Mesothelial cell of epicardium (in vitro differentiated cells): ENCODE results near the gene RNU1-1. TPM values are rescaled to one million over a fixed set of nuclear protein-coding genes. Genes with fewer than 3 reads are reported as not detected.
A peak's percentile ranks its signal among the peaks of the same experiment; 100 is the strongest.
"Not testable (repeated sequence)": the region's sequence is repeated elsewhere in the genome, so short reads cannot be mapped to it uniquely, and the experiment has no call there.

Source experiments
- DNase-seq, 2 experiments: peaks; one replicate each; pipeline ENCODE4 v3.0.0; 2021; ENCODE audit warnings: low spot score in 2 of 2; ENCODE audit not compliant: unreplicated experiment in 2 of 2
- H3K27ac Mint-ChIP-seq: 2 replicates; pipeline ENCODE4 v1.8.0; 2021; ENCODE audit warnings: mixed read lengths
- H3K27me3 Mint-ChIP-seq: 2 replicates; pipeline ENCODE4 v1.8.0; 2021; ENCODE audit warnings: low read depth, mixed read lengths
- H3K36me3 Mint-ChIP-seq: 2 replicates; pipeline ENCODE4 v1.8.0; 2021; ENCODE audit warnings: mixed read lengths
- H3K4me1 Mint-ChIP-seq: 2 replicates; pipeline ENCODE4 v1.8.0; 2021; ENCODE audit warnings: mixed read lengths
- H3K4me3 Mint-ChIP-seq: 2 replicates; pipeline ENCODE4 v1.8.0; 2021; ENCODE audit warnings: mild to moderate bottlenecking, moderate library complexity, mixed read lengths
- H3K9me3 Mint-ChIP-seq: 2 replicates; pipeline ENCODE4 v1.8.0; 2021; ENCODE audit warnings: mixed read lengths
- CTCF ChIP-seq: fragments of 200-600 bp; sonication (generic); IDR thresholded peaks from one replicate; pipeline ENCODE4 v1.5.0; 2021; ENCODE audit warnings: antibody characterized with exemption; ENCODE audit not compliant: unreplicated experiment
- total RNA-seq: library from RNA; stranded (reverse); gene quantifications from 3 replicates; pipeline ENCODE4 v1.2.1, GENCODE V29; 2021

RNU1-1 gene
- total RNA-seq, 1 donor from 2014 or later = 3,945 TPM

GRCh38 chr1:16516694-16517410 lies 2.8 kb upstream of the RNU1-1 start:
- Mint-ChIP-seq H3K27me3 (peaks cover 43% of the 10 kb centered on the region), H3K4me1 (peaks cover 21% of the 10 kb centered on the region)
- not testable (repeated sequence) for H3K27ac Mint-ChIP-seq, H3K9me3 Mint-ChIP-seq, DNase-seq, H3K36me3 Mint-ChIP-seq, H3K4me3 Mint-ChIP-seq

- not testable (repeated sequence) for H3K9me3 Mint-ChIP-seq, H3K27ac Mint-ChIP-seq, H3K4me1 Mint-ChIP-seq, H3K4me3 Mint-ChIP-seq, H3K36me3 Mint-ChIP-seq
- peak in 1 of 2 experiments; percentile 75 for DNase-seq
- peaks cover 13% of the 10 kb centered on the region for H3K27me3 Mint-ChIP-seq
These were observed 526 bp downstream of the RNU1-1 start for GRCh38 chr1:16513412-16514106.

GRCh38 chr1:16512624-16513411 lies 1.3 kb downstream of the RNU1-1 start:
- H3K36me3 Mint-ChIP-seq, H3K27me3 Mint-ChIP-seq, H3K4me3 Mint-ChIP-seq, H3K4me1 Mint-ChIP-seq, H3K27ac Mint-ChIP-seq, H3K9me3 Mint-ChIP-seq: not testable (repeated sequence)
- peak in 1 of 2 experiments; percentile 50 for DNase-seq

- H3K9me3 Mint-ChIP-seq, H3K36me3 Mint-ChIP-seq, H3K27me3 Mint-ChIP-seq, H3K27ac Mint-ChIP-seq, H3K4me3 Mint-ChIP-seq, DNase-seq, H3K4me1 Mint-ChIP-seq: not testable (repeated sequence)
These were observed 2.2 kb downstream of the RNU1-1 start for GRCh38 chr1:16511926-16512325.

- DNase-seq = peak in 1 of 2 experiments; percentile 52
- H3K9me3 Mint-ChIP-seq, H3K4me3 Mint-ChIP-seq, H3K27ac Mint-ChIP-seq, H3K36me3 Mint-ChIP-seq, H3K4me1 Mint-ChIP-seq, H3K27me3 Mint-ChIP-seq: not testable (repeated sequence)
These were observed 5.1 kb downstream of the RNU1-1 start for GRCh38 chr1:16508861-16509445.

GRCh38 chr1:16506364-16507136 lies 7.5 kb downstream of the RNU1-1 start:
- H3K4me1 Mint-ChIP-seq, H3K27ac Mint-ChIP-seq, H3K9me3 Mint-ChIP-seq, H3K27me3 Mint-ChIP-seq, DNase-seq, H3K36me3 Mint-ChIP-seq, H3K4me3 Mint-ChIP-seq: not testable (repeated sequence)

- H3K27me3 Mint-ChIP-seq, H3K4me3 Mint-ChIP-seq, H3K36me3 Mint-ChIP-seq, DNase-seq, H3K9me3 Mint-ChIP-seq, H3K4me1 Mint-ChIP-seq, H3K27ac Mint-ChIP-seq: not testable (repeated sequence)
These were observed 8.2 kb downstream of the RNU1-1 start for GRCh38 chr1:16505870-16506269.

- peaks cover 8% of the 10 kb centered on the region for H3K9me3 Mint-ChIP-seq
- H3K27me3 Mint-ChIP-seq = no peaks in the 10 kb centered on the region
- no peak overlapping the region for H3K4me3 Mint-ChIP-seq
- no peak overlapping the region for H3K27ac Mint-ChIP-seq
- no peak for TF ChIP-seq CTCF
- H3K4me1 Mint-ChIP-seq = no peaks in the 10 kb centered on the region
- no peaks in the 10 kb centered on the region for H3K36me3 Mint-ChIP-seq
- DNase-seq = no peak
These were observed 10.6 kb downstream of the RNU1-1 start for GRCh38 chr1:16503494-16503893.

- H3K9me3 Mint-ChIP-seq, H3K36me3 Mint-ChIP-seq, H3K27ac Mint-ChIP-seq, DNase-seq, H3K27me3 Mint-ChIP-seq, H3K4me1 Mint-ChIP-seq: not testable (repeated sequence)
- peak overlapping the region; percentile 20 for H3K4me3 Mint-ChIP-seq
These were observed 12.6 kb downstream of the RNU1-1 start for GRCh38 chr1:16501446-16501845.

GRCh38 chr1:16500975-16501374 lies 13.1 kb downstream of the RNU1-1 start:
- H3K4me3 Mint-ChIP-seq = peak overlapping the region; percentile 20
- H3K27ac Mint-ChIP-seq = not testable (repeated sequence)

GRCh38 chr1:16500466-16500865 lies 13.6 kb downstream of the RNU1-1 start:
- peak overlapping the region; percentile 80 for H3K4me3 Mint-ChIP-seq
- not testable (repeated sequence) for H3K27ac Mint-ChIP-seq, H3K27me3 Mint-ChIP-seq, H3K36me3 Mint-ChIP-seq, DNase-seq, H3K4me1 Mint-ChIP-seq, H3K9me3 Mint-ChIP-seq

More at GRCh38 chr1:16500975-16501374, 13.1 kb downstream of the RNU1-1 start:
- H3K9me3 Mint-ChIP-seq, DNase-seq, H3K36me3 Mint-ChIP-seq, H3K4me1 Mint-ChIP-seq, H3K27me3 Mint-ChIP-seq: not testable (repeated sequence)
